Kidney epithelial cell (primary cell): ENCODE measurements around the gene ZNF579. TPM values are rescaled to one million over a fixed set of nuclear protein-coding genes. Genes with fewer than 3 reads are reported as not detected.

Source experiments
- DNase-seq: peaks from one replicate; pipeline ENCODE4 v3.0.0-alpha.2; 2010; ENCODE audit warnings: low read depth
- H3K27me3 ChIP-seq: 2 replicates; pipeline ENCODE4 v1.6.0; 2011; ENCODE audit warnings: low read length; ENCODE audit not compliant: control insufficient read depth, insufficient read depth
- H3K36me3 ChIP-seq: 2 replicates; pipeline ENCODE4 v1.5.1; 2011; ENCODE audit warnings: low read length; ENCODE audit not compliant: control insufficient read depth, insufficient read depth
- H3K4me3 ChIP-seq: 2 replicates; pipeline ENCODE4 v1.5.1; 2011; ENCODE audit warnings: low read depth, mild to moderate bottlenecking, control low read depth, low read length
- CTCF ChIP-seq: IDR thresholded peaks from 2 replicates; pipeline ENCODE4 v1.5.1; 2011; ENCODE audit warnings: mild to moderate bottlenecking, moderate library complexity, low read length, control low read depth, inconsistent platforms; ENCODE audit not compliant: insufficient read depth, poor library complexity, severe bottlenecking
- total RNA-seq: library from RNA; depleted of rRNA; stranded (reverse); fragments of >200 nt; gene quantifications from 2 replicates; pipeline ENCODE4 v1.2.3, GENCODE V29; 2015

Gene ZNF579
- total RNA-seq, 1 donor from 2014 or later: 14.4 TPM

- Histone ChIP-seq H3K36me3 (peaks cover 3% of the 10 kb centered on the region), H3K27me3 (no peaks in the 10 kb centered on the region), H3K4me3 (no peak overlapping the region)
- DNase-seq: no peak
- no peak for TF ChIP-seq CTCF
Observed at GRCh38 chr19:55613930-55614710, 33.5 kb upstream of the ZNF579 start.

GRCh38 chr19:55613396-55613795 lies 32.7 kb upstream of the ZNF579 start:
- no peak for DNase-seq
- TF ChIP-seq CTCF: no peak
- peaks cover 3% of the 10 kb centered on the region for H3K36me3 ChIP-seq

GRCh38 chr19:55611983-55612645 lies 31.5 kb upstream of the ZNF579 start:
- H3K36me3 ChIP-seq: peaks cover 2% of the 10 kb centered on the region
- TF ChIP-seq CTCF: no peak
- H3K4me3 ChIP-seq: no peak overlapping the region
- DNase-seq: no peak
- H3K27me3 ChIP-seq: no peaks in the 10 kb centered on the region

More at GRCh38 chr19:55613396-55613795, 32.7 kb upstream of the ZNF579 start:
- Histone ChIP-seq H3K27me3 (no peaks in the 10 kb centered on the region), H3K4me3 (no peak overlapping the region)

GRCh38 chr19:55611300-55611982 lies 30.8 kb upstream of the ZNF579 start:
- DNase-seq: no peak
- peaks cover 2% of the 10 kb centered on the region for H3K36me3 ChIP-seq
- no peak for TF ChIP-seq CTCF
- H3K27me3 ChIP-seq: no peaks in the 10 kb centered on the region
- H3K4me3 ChIP-seq: no peak overlapping the region

- no peak for DNase-seq
- Histone ChIP-seq H3K36me3 (no peaks in the 10 kb centered on the region), H3K4me3 (no peak overlapping the region), H3K27me3 (no peaks in the 10 kb centered on the region)
- no peak for TF ChIP-seq CTCF
Observed at GRCh38 chr19:55609326-55609725, 28.7 kb upstream of the ZNF579 start.
